ENCODE measurements around the gene RFXANK.

The RFXANK gene

DNA sequence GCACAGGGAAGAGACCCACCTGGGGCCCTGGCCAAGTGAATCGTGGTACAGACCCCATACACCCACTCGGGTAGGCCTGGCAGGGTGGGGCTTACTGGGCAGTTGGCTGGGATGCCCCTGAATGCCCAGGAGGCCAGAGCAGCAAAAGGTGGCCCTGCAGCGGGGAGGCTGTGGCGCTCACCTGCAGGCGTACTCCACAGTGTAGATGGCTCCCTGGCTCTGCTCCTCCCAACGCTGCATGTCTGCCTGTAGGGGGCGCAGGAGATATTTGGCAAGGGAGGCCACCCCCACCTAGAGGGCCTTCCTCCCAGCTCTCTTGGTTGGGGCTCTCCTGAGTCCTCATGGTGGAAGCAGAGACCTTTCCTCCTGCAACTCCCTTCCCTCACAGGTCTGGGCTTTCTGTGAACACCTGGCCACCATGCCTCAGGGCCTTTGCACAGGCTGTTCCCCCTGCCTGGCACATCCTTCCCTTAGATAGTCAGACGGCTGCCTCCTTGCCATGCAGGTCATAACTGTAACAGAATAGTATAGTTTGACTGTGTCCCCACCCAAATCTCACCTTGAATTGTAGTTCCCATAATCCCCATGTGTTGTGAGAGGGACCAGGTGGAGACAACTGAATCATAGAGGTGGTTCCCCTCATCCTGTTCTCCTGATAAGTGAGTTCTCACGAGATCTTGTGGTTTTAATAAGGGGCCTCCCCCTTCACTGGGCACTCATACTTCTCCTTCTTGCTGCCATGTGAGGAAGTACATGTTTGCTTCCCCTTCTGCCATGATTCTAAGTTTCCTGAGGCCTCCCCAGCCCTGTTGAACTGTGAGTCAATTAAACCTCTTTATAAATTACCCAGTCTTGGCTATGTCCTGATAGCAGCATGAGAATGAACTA, 6.0 kb upstream of the RFXANK start:
- Histone ChIP-seq H3K9ac (ENCODE audit: low read depth, low read length, poor library complexity, severe bottlenecking) (no peak overlapping the region), H3K27me3 (ENCODE audit: insufficient read depth, low read length, poor library complexity, severe bottlenecking) (no peaks in the 10 kb centered on the region), H3K4me1 (ENCODE audit: insufficient read depth, low read length, poor library complexity, severe bottlenecking) (peaks cover 9% of the 10 kb centered on the region), H4K20me1 (ENCODE audit: insufficient read depth, low read length, poor library complexity, severe bottlenecking) (peaks cover under 1% of the 10 kb centered on the region), H3K4me3 (ENCODE audit: low read length, poor library complexity, severe bottlenecking) (no peak overlapping the region), H3F3A (ENCODE audit: low read depth) (no peaks in the 10 kb centered on the region), H3K36me3 (ENCODE audit: insufficient read depth, low read length) (peaks cover 8% of the 10 kb centered on the region; the same call in 1 of the 2 replicates), H2AFZ (ENCODE audit: low read length) (no peak overlapping the region), H3K9me3 (ENCODE audit: insufficient read depth, low read depth, low read length) (no peaks in the 10 kb centered on the region), H3K9me2 (replicated peaks; ENCODE audit: low read depth, low read length) (no peaks in the 10 kb centered on the region), H3K79me2 (ENCODE audit: insufficient read depth, low read length) (peaks cover 21% of the 10 kb centered on the region), H3K4me2 (ENCODE audit: low read depth, low read length, poor library complexity, severe bottlenecking) (no peak overlapping the region)
- TF ChIP-seq, protein P1, sequence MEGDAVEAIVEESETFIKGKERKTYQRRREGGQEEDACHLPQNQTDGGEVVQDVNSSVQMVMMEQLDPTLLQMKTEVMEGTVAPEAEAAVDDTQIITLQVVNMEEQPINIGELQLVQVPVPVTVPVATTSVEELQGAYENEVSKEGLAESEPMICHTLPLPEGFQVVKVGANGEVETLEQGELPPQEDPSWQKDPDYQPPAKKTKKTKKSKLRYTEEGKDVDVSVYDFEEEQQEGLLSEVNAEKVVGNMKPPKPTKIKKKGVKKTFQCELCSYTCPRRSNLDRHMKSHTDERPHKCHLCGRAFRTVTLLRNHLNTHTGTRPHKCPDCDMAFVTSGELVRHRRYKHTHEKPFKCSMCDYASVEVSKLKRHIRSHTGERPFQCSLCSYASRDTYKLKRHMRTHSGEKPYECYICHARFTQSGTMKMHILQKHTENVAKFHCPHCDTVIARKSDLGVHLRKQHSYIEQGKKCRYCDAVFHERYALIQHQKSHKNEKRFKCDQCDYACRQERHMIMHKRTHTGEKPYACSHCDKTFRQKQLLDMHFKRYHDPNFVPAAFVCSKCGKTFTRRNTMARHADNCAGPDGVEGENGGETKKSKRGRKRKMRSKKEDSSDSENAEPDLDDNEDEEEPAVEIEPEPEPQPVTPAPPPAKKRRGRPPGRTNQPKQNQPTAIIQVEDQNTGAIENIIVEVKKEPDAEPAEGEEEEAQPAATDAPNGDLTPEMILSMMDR (conservative IDR thresholded peaks at IDR 0.05; ENCODE audit: low read length): peak; percentile 87
- no peak for TF ChIP-seq EZH2phosphoT487 (IDR thresholded peaks at IDR 0.05; ENCODE audit: borderline replicate concordance)

DNA sequence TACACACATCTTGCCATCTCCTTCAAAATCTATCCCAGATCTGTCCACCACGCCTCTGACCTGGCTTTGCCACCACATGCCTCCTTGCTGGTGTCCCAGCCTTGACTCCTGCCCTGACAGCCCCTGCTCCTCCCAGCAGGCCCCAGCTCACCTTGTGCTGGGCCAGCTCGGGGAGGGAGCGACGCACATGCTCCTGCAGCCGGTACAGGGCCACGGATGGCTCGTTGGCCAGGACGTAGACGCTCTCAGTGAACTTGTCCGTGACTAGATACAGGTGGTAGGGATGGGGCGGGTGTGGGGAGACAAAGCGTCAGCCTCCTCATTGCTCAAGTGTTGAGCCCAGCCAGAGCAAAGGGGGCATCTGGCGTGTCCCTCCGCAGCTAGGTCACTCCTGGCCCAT, 5.3 kb upstream of the RFXANK start:
- H3K79me2 ChIP-seq (ENCODE audit: insufficient read depth, low read length): peaks cover 27% of the 10 kb centered on the region
- H3K9ac ChIP-seq (ENCODE audit: low read depth, low read length, poor library complexity, severe bottlenecking): no peak overlapping the region
- TF ChIP-seq EZH2phosphoT487 (IDR thresholded peaks at IDR 0.05; ENCODE audit: borderline replicate concordance): no peak
- TF ChIP-seq, protein P1 (conservative IDR thresholded peaks at IDR 0.05; ENCODE audit: low read length): no peak
- H2AFZ ChIP-seq (ENCODE audit: low read length): no peak overlapping the region
- peaks cover 9% of the 10 kb centered on the region for H3K4me1 ChIP-seq (ENCODE audit: insufficient read depth, low read length, poor library complexity, severe bottlenecking)
- H3K4me3 ChIP-seq (ENCODE audit: low read length, poor library complexity, severe bottlenecking): no peak overlapping the region
- H3K9me3 ChIP-seq (ENCODE audit: insufficient read depth, low read depth, low read length): no peaks in the 10 kb centered on the region
- H3K27me3 ChIP-seq (ENCODE audit: insufficient read depth, low read length, poor library complexity, severe bottlenecking): no peaks in the 10 kb centered on the region
- no peaks in the 10 kb centered on the region for H3K9me2 ChIP-seq (replicated peaks; ENCODE audit: low read depth, low read length)
- H3F3A ChIP-seq (ENCODE audit: low read depth): no peaks in the 10 kb centered on the region
- H3K36me3 ChIP-seq (ENCODE audit: insufficient read depth, low read length): peaks cover 1% of the 10 kb centered on the region; the same call in 1 of the 2 replicates
- H3K4me2 ChIP-seq (ENCODE audit: low read depth, low read length, poor library complexity, severe bottlenecking): no peak overlapping the region
- peaks cover 7% of the 10 kb centered on the region for H4K20me1 ChIP-seq (ENCODE audit: insufficient read depth, low read length, poor library complexity, severe bottlenecking)

DNA sequence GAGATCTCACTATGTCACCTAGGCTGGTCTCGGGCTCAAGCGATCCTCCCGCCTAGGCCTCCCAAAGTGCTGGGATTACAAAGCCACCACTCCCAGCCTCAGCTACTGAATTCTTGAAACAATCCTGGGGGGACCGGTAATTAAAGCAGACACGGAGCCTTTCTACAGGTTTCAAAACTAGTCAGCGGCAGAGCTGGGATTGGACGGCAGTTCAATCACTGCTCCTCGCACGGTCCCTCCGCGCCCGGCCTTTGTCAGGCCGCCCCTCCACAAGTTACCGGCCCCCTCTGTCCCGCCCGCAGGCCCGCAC, 335 bp upstream of the RFXANK start:
- Histone ChIP-seq H3K9me3 (ENCODE audit: insufficient read depth, low read depth, low read length) (no peaks in the 10 kb centered on the region), H3K9me2 (replicated peaks; ENCODE audit: low read depth, low read length) (no peaks in the 10 kb centered on the region), H3K79me2 (ENCODE audit: insufficient read depth, low read length) (peaks cover 57% of the 10 kb centered on the region), H3K4me1 (ENCODE audit: insufficient read depth, low read length, poor library complexity, severe bottlenecking) (peaks cover 13% of the 10 kb centered on the region), H4K20me1 (ENCODE audit: insufficient read depth, low read length, poor library complexity, severe bottlenecking) (peaks cover 7% of the 10 kb centered on the region), H3K36me3 (ENCODE audit: insufficient read depth, low read length) (peaks cover under 1% of the 10 kb centered on the region; the same call in 1 of the 2 replicates), H3F3A (ENCODE audit: low read depth) (no peaks in the 10 kb centered on the region), H3K9ac (ENCODE audit: low read depth, low read length, poor library complexity, severe bottlenecking) (peak overlapping the region; percentile 97), H3K4me2 (ENCODE audit: low read depth, low read length, poor library complexity, severe bottlenecking) (peak overlapping the region; percentile 73), H2AFZ (ENCODE audit: low read length) (peak overlapping the region; percentile 100), H3K4me3 (ENCODE audit: low read length, poor library complexity, severe bottlenecking) (peak overlapping the region; percentile 97), H3K27me3 (ENCODE audit: insufficient read depth, low read length, poor library complexity, severe bottlenecking) (no peaks in the 10 kb centered on the region)
- TF ChIP-seq, protein P1 (conservative IDR thresholded peaks at IDR 0.05; ENCODE audit: low read length): no peak
- TF ChIP-seq EZH2phosphoT487 (IDR thresholded peaks at IDR 0.05; ENCODE audit: borderline replicate concordance): no peak

Measured in Loucy (cell line).